Smooth muscle cell (in vitro differentiated cells): ENCODE data around the gene VCL. TPM values are rescaled to one million over a fixed set of nuclear protein-coding genes. Genes with fewer than 3 reads are reported as not detected.

ENCODE experiments used
- DNase-seq: peaks from one replicate; lab custom pipeline; 2025; ENCODE audit not compliant: unreplicated experiment; lab: John Stamatoyannopoulos, UW
- H2AFZ ChIP-seq: fragments of 200-600 bp; sonication (generic); 2 replicates; pipeline ENCODE4 v1.6.0; 2016; ENCODE audit warnings: antibody characterized with exemption, low read depth, mild to moderate bottlenecking
- H3F3A ChIP-seq: fragments of 200-600 bp; sonication (generic); 2 replicates; pipeline ENCODE4 v1.6.0; 2017; ENCODE audit warnings: antibody characterized with exemption, low read depth
- H3K27ac ChIP-seq: fragments of 200-600 bp; sonication (generic); 2 replicates; pipeline ENCODE4 v1.5.1; 2016; ENCODE audit warnings: low read depth, mild to moderate bottlenecking
- H3K27me3 ChIP-seq: fragments of 200-600 bp; sonication (generic); 2 replicates; pipeline ENCODE4 v1.6.1; 2016; ENCODE audit warnings: low read depth, mild to moderate bottlenecking
- H3K36me3 ChIP-seq: fragments of 200-600 bp; sonication (generic); 2 replicates; pipeline ENCODE4 v1.5.1; 2016; ENCODE audit warnings: low read depth
- H3K4me1 ChIP-seq: fragments of 200-600 bp; sonication (generic); 2 replicates; pipeline ENCODE4 v1.5.1; 2016; ENCODE audit warnings: low read depth
- H3K4me2 ChIP-seq: fragments of 200-600 bp; sonication (generic); 2 replicates; pipeline ENCODE4 v1.6.0; 2016; ENCODE audit warnings: mild to moderate bottlenecking
- H3K4me3 ChIP-seq: fragments of 200-600 bp; sonication (generic); 2 replicates; pipeline ENCODE4 v1.5.1; 2016; ENCODE audit warnings: mild to moderate bottlenecking
- H3K79me2 ChIP-seq: fragments of 200-600 bp; sonication (generic); 2 replicates; pipeline ENCODE4 v1.6.0; 2016; ENCODE audit warnings: low read depth, mild to moderate bottlenecking
- H3K9ac ChIP-seq: fragments of 200-600 bp; sonication (generic); 2 replicates; pipeline ENCODE4 v1.6.0; 2016; ENCODE audit warnings: low read depth
- H3K9me3 ChIP-seq: fragments of 200-600 bp; sonication (generic); replicated peaks from 2 replicates; pipeline ENCODE4 v1.5.1; 2016; ENCODE audit warnings: low read depth
- H4K20me1 ChIP-seq: fragments of 200-600 bp; sonication (generic); 2 replicates; pipeline ENCODE4 v1.6.0; 2016; ENCODE audit warnings: low read depth
- CTCF ChIP-seq: fragments of 200-600 bp; sonication (generic); IDR thresholded peaks from 2 replicates; pipeline ENCODE4 v1.5.1; 2017; ENCODE audit warnings: borderline replicate concordance, mild to moderate bottlenecking, antibody characterized with exemption; ENCODE audit not compliant: insufficient read depth, poor library complexity, severe bottlenecking
- WGBS: methylation state at CpG from one replicate; pipeline ENCODE4 v1.1.7; 2016; ENCODE audit warnings: low lambda C conversion rate; 5-methylcytosine and 5-hydroxymethylcytosine counted together
- polyA plus RNA-seq: library from polyadenylated mRNA; unstranded; fragments of >200 nt; fragmentation: Nextera tagmentation; extraction: Ambion mirVana; gene quantifications from 2 replicates; pipeline ENCODE4 v1.2.1, GENCODE V29; 2016
- total RNA-seq: library from RNA; depleted of rRNA; stranded (reverse); fragments of >200 nt; gene quantifications from 2 replicates; pipeline ENCODE4 v1.2.3, GENCODE V29; 2014

The VCL gene
- total and polyA plus RNA-seq, 2 experiments from 2014 or later, result 128 to 187 TPM

- no peaks in the 10 kb centered on the region for H3K27me3 ChIP-seq
- H3F3A ChIP-seq, result no peaks in the 10 kb centered on the region
- TF ChIP-seq CTCF, result no peak
- H4K20me1 ChIP-seq, result no peaks in the 10 kb centered on the region
- WGBS, result 76% methylated on average over 8 of the region's 8 CpGs
- H3K4me1 ChIP-seq, result no peaks in the 10 kb centered on the region
- H3K9me3 ChIP-seq, result no peaks in the 10 kb centered on the region
- H3K4me3 ChIP-seq, result no peak overlapping the region
- no peak overlapping the region for H2AFZ ChIP-seq
- no peaks in the 10 kb centered on the region for H3K36me3 ChIP-seq
- H3K27ac ChIP-seq, result no peak overlapping the region
- H3K4me2 ChIP-seq, result no peak overlapping the region
- no peak overlapping the region for H3K9ac ChIP-seq
- no peaks in the 10 kb centered on the region for H3K79me2 ChIP-seq
- DNase-seq, result no peak
Observed at GRCh38 chr10:73983096-73984047, 14.5 kb upstream of the VCL start.

- no peak overlapping the region for H3K4me3 ChIP-seq
- H3K27me3 ChIP-seq, result no peaks in the 10 kb centered on the region
- no peaks in the 10 kb centered on the region for H3K79me2 ChIP-seq
- peaks cover 7% of the 10 kb centered on the region for H3F3A ChIP-seq
- no peaks in the 10 kb centered on the region for H3K9me3 ChIP-seq
- no peaks in the 10 kb centered on the region for H3K36me3 ChIP-seq
- H4K20me1 ChIP-seq, result no peaks in the 10 kb centered on the region
- no peak overlapping the region for H3K4me2 ChIP-seq
- TF ChIP-seq CTCF, result no peak
- H3K27ac ChIP-seq, result no peak overlapping the region
- DNase-seq, result no peak
- no peak overlapping the region for H3K9ac ChIP-seq
- no peak overlapping the region for H2AFZ ChIP-seq
- 100% methylated on average over 2 of the region's 2 CpGs for WGBS
- no peaks in the 10 kb centered on the region for H3K4me1 ChIP-seq
Observed at GRCh38 chr10:73989594-73990150, 8.2 kb upstream of the VCL start.

GRCh38 chr10:73991203-73991883 lies 6.6 kb upstream of the VCL start:
- Histone ChIP-seq H3K4me2 (no peak overlapping the region), H2AFZ (no peak overlapping the region), H3K4me3 (no peak overlapping the region), H3K27ac (no peak overlapping the region), H3K79me2 (no peaks in the 10 kb centered on the region), H3K4me1 (no peaks in the 10 kb centered on the region), H4K20me1 (no peaks in the 10 kb centered on the region), H3F3A (peaks cover 12% of the 10 kb centered on the region), H3K9ac (no peak overlapping the region), H3K27me3 (no peaks in the 10 kb centered on the region), H3K9me3 (no peaks in the 10 kb centered on the region), H3K36me3 (no peaks in the 10 kb centered on the region)
- TF ChIP-seq CTCF, result no peak
- 98% methylated on average over 3 of the region's 3 CpGs for WGBS
- no peak for DNase-seq
